ENCODE data around the gene CFAP57. TPM values are rescaled to one million over a fixed set of nuclear protein-coding genes. Genes with fewer than 3 reads are reported as not detected.

CFAP57 gene
- total RNA-seq, 1 experiment from 2014 or later: 0.44 TPM

GRCh38 chr1:43298055-43298454, 125.9 kb downstream of the CFAP57 start:
- Mint-ChIP-seq H3K36me3 (ENCODE audit: insufficient read depth, unreplicated experiment) (no peaks in the 10 kb centered on the region), H3K9me3 (ENCODE audit: unreplicated experiment) (no peaks in the 10 kb centered on the region), H3K27ac (ENCODE audit: low read depth, unreplicated experiment) (no peak overlapping the region), H3K27me3 (ENCODE audit: insufficient read depth, unreplicated experiment) (peaks cover 11% of the 10 kb centered on the region), H3K4me1 (ENCODE audit: insufficient read depth, unreplicated experiment) (no peaks in the 10 kb centered on the region), H3K4me3 (ENCODE audit: unreplicated experiment) (no peak overlapping the region)
- no peak for DNase-seq (ENCODE audit: unreplicated experiment)
- BruUV-seq (replicated peaks): no TSS peak
- ChIA-PET POLR2A (no interaction called here), CTCF (interaction anchor here (0.6 kb wide), 1 partner anchor 705 kb away, joined by 3 read pairs; no protein-coding TSS in a partner anchor)
- intact Hi-C loops (cut with micrococcal nuclease): no loop called here
- TF ChIP-seq, protein P1, sequence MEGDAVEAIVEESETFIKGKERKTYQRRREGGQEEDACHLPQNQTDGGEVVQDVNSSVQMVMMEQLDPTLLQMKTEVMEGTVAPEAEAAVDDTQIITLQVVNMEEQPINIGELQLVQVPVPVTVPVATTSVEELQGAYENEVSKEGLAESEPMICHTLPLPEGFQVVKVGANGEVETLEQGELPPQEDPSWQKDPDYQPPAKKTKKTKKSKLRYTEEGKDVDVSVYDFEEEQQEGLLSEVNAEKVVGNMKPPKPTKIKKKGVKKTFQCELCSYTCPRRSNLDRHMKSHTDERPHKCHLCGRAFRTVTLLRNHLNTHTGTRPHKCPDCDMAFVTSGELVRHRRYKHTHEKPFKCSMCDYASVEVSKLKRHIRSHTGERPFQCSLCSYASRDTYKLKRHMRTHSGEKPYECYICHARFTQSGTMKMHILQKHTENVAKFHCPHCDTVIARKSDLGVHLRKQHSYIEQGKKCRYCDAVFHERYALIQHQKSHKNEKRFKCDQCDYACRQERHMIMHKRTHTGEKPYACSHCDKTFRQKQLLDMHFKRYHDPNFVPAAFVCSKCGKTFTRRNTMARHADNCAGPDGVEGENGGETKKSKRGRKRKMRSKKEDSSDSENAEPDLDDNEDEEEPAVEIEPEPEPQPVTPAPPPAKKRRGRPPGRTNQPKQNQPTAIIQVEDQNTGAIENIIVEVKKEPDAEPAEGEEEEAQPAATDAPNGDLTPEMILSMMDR (IDR thresholded peaks at IDR 0.05; ENCODE audit: unreplicated experiment): no peak

DNA sequence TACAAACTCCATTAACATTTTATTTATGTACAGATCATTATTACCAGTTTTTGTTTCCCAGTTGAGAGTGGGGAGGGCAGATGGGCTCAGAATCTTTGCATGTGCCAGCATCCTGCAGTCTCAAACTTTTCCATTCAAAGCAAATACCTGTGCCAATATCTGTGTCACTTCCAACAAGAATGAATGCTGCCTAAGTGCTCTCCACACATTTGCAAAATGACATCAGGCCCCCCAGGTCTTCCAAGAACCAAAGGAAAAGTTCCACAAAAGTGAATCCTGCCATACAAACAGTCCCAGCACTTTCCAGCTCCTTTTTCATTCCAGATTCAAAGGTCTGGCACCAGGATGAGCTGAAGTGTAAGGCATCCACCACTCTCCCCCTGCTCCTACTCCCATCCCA, 127.0 kb downstream of the CFAP57 start:
- Mint-ChIP-seq H3K27ac (ENCODE audit: low read depth, unreplicated experiment) (no peak overlapping the region), H3K36me3 (ENCODE audit: insufficient read depth, unreplicated experiment) (no peaks in the 10 kb centered on the region), H3K9me3 (ENCODE audit: unreplicated experiment) (no peaks in the 10 kb centered on the region), H3K4me1 (ENCODE audit: insufficient read depth, unreplicated experiment) (no peaks in the 10 kb centered on the region), H3K27me3 (ENCODE audit: insufficient read depth, unreplicated experiment) (peaks cover 11% of the 10 kb centered on the region), H3K4me3 (ENCODE audit: unreplicated experiment) (no peak overlapping the region)
- ChIA-PET CTCF (no interaction called here), POLR2A (no interaction called here)
- BruUV-seq (replicated peaks): no TSS peak
- intact Hi-C loops (cut with micrococcal nuclease): no loop called here
- TF ChIP-seq, protein P1 (IDR thresholded peaks at IDR 0.05; ENCODE audit: unreplicated experiment): no peak
- DNase-seq (ENCODE audit: unreplicated experiment): no peak

- Mint-ChIP-seq H3K4me3 (ENCODE audit: unreplicated experiment) (no peak within 1 kb of the TSS), H3K4me1 (ENCODE audit: insufficient read depth, unreplicated experiment) (no peaks in the 10 kb centered on the region), H3K27me3 (ENCODE audit: insufficient read depth, unreplicated experiment) (peaks cover 12% of the 10 kb centered on the region), H3K9me3 (ENCODE audit: unreplicated experiment) (no peaks in the 10 kb centered on the region), H3K36me3 (ENCODE audit: insufficient read depth, unreplicated experiment) (no peaks in the 10 kb centered on the region), H3K27ac (ENCODE audit: low read depth, unreplicated experiment) (no peak within 1 kb of the TSS)
- ChIA-PET CTCF (no interaction called here), POLR2A (no interaction called here)
- intact Hi-C loops (cut with micrococcal nuclease): no loop called here
- TF ChIP-seq, protein P1 (IDR thresholded peaks at IDR 0.05; ENCODE audit: unreplicated experiment): no peak
- BruUV-seq (replicated peaks): no TSS peak
- DNase-seq (ENCODE audit: unreplicated experiment): no peak
Measured at GRCh38 chr1:43300378-43301094, 128.4 kb downstream of the CFAP57 start, which contains the start of gene TIE1. TSS of gene TIE1 (plus strand) at chr1:43300982. CDS start at chr1:43301072, 90 bp downstream.

- no TSS peak for BruUV-seq (replicated peaks)
- TF ChIP-seq, protein P1 (IDR thresholded peaks at IDR 0.05; ENCODE audit: unreplicated experiment): no peak
- no peaks in the 10 kb centered on the region for H3K36me3 Mint-ChIP-seq (ENCODE audit: insufficient read depth, unreplicated experiment)
- H3K9me3 Mint-ChIP-seq (ENCODE audit: unreplicated experiment): no peaks in the 10 kb centered on the region
- no peak for DNase-seq (ENCODE audit: unreplicated experiment)
- ChIA-PET POLR2A (no interaction called here), CTCF (no interaction called here)
- H3K27ac Mint-ChIP-seq (ENCODE audit: low read depth, unreplicated experiment): no peak overlapping the region
- H3K4me3 Mint-ChIP-seq (ENCODE audit: unreplicated experiment): no peak overlapping the region
- H3K27me3 Mint-ChIP-seq (ENCODE audit: insufficient read depth, unreplicated experiment): peaks cover 24% of the 10 kb centered on the region
- H3K4me1 Mint-ChIP-seq (ENCODE audit: insufficient read depth, unreplicated experiment): peaks cover 6% of the 10 kb centered on the region
- intact Hi-C loops (cut with micrococcal nuclease): no loop called here
Measured at GRCh38 chr1:43302201-43302600, 130.1 kb downstream of the CFAP57 start.
